Neural crest cell (in vitro differentiated cells): Measurements from ENCODE around the gene FETUB. TPM values are rescaled to one million over a fixed set of nuclear protein-coding genes. Genes with fewer than 3 reads are reported as not detected.

Source experiments
- DNase-seq: peaks from one replicate; pipeline ENCODE4 v3.0.0; 2021; ENCODE audit warnings: low read depth, mixed read lengths, low spot score
- H3K27ac Mint-ChIP-seq: one replicate; pipeline ENCODE4 v1.8.0; 2021; ENCODE audit warnings: mild to moderate bottlenecking, mixed read lengths; ENCODE audit not compliant: unreplicated experiment
- H3K27me3 Mint-ChIP-seq: 2 replicates; pipeline ENCODE4 v1.8.0; 2021; ENCODE audit warnings: low read depth, mild to moderate bottlenecking, mixed read lengths
- H3K36me3 Mint-ChIP-seq: 2 replicates; pipeline ENCODE4 v1.8.0; 2021; ENCODE audit warnings: low read depth, mild to moderate bottlenecking, mixed read lengths
- H3K4me1 Mint-ChIP-seq: 2 replicates; pipeline ENCODE4 v1.8.0; 2021; ENCODE audit warnings: mixed read lengths
- H3K4me3 Mint-ChIP-seq: one replicate; pipeline ENCODE4 v1.8.0; 2021; ENCODE audit warnings: mild to moderate bottlenecking, mixed read lengths
- H3K9me3 Mint-ChIP-seq: 2 replicates; pipeline ENCODE4 v1.8.0; 2021; ENCODE audit warnings: mixed read lengths
- total RNA-seq: library from RNA; stranded (reverse); gene quantifications from 2 replicates; pipeline ENCODE4 v1.2.1, GENCODE V29; 2021
- TF ChIP-seq, protein P1 (sequence below): fragments of 200-600 bp; sonication (generic); conservative IDR thresholded peaks from 2 replicates; pipeline ENCODE4 v1.5.0; 2021; ENCODE audit warnings: antibody characterized with exemption, mild to moderate bottlenecking

The FETUB gene
- total RNA-seq, 1 donor from 2014 or later, result not detected

DNA sequence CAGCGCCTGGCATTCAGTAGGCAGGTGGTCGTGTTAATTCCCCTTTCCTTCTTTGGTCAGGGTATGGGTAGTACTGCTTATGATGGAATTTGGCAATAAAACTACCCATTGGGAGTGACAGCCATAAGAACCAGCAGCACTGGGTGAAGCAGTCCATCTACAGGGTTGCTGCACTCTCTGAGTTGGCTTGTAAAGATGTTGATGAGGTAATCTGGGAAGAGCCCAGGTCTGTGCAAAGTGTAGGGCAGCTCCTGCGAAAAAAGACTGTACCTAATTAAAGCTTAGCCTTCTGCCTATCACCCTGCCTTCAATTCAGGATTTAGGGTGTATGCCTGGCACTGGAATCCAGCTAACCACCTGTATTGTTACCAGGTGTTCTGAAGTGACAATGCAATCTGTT lies 4.7 kb upstream of the FETUB start:
- TF ChIP-seq, protein P1, sequence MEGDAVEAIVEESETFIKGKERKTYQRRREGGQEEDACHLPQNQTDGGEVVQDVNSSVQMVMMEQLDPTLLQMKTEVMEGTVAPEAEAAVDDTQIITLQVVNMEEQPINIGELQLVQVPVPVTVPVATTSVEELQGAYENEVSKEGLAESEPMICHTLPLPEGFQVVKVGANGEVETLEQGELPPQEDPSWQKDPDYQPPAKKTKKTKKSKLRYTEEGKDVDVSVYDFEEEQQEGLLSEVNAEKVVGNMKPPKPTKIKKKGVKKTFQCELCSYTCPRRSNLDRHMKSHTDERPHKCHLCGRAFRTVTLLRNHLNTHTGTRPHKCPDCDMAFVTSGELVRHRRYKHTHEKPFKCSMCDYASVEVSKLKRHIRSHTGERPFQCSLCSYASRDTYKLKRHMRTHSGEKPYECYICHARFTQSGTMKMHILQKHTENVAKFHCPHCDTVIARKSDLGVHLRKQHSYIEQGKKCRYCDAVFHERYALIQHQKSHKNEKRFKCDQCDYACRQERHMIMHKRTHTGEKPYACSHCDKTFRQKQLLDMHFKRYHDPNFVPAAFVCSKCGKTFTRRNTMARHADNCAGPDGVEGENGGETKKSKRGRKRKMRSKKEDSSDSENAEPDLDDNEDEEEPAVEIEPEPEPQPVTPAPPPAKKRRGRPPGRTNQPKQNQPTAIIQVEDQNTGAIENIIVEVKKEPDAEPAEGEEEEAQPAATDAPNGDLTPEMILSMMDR, result no peak
- Mint-ChIP-seq H3K4me3 (no peak overlapping the region), H3K27me3 (peaks cover 15% of the 10 kb centered on the region), H3K36me3 (no peaks in the 10 kb centered on the region), H3K4me1 (peaks cover 6% of the 10 kb centered on the region), H3K9me3 (no peaks in the 10 kb centered on the region), H3K27ac (no peak overlapping the region)
- DNase-seq, result no peak

DNA sequence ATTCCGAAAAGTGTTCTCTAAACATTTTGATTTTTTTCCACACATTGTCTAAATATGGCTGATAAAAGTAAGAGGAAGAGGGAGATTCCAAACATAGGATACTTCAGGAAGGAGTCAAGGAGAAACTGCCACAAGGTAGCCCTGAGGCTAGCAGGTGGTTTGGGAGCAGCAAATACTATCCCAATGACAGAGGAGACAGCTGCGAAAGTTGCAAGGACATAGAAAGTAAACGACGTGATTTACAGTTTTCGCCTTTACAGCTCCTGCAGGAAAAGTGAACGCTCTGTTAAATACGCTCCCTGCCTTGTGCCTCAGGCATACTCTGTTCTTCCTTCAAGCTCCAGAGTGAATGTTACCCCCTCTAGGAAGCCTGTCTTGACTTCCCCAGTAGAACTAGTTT lies 3.7 kb upstream of the FETUB start:
- TF ChIP-seq, protein P1, result no peak
- Mint-ChIP-seq H3K4me3 (no peak overlapping the region), H3K27me3 (peaks cover 13% of the 10 kb centered on the region), H3K36me3 (no peaks in the 10 kb centered on the region), H3K4me1 (peaks cover 8% of the 10 kb centered on the region), H3K27ac (no peak overlapping the region), H3K9me3 (no peaks in the 10 kb centered on the region)
- no peak for DNase-seq

DNA sequence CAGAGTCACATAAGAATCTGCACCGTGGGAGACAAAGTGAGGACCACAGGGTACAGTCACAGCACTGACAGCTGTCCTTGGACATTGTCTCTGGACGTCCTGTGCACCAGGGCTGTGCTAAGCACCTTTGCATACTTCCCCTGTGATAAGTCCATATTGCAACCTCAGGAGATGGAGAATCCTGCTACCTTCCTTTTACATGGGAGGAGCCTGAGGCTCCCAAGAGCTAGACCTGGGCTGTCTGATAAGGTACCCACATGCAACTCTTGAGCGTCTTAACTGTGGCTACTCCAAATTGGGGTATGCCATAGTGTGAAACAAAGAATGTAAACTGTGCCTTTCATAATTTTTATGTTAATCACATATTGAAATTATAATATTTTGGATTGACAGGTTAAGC lies 2.5 kb upstream of the FETUB start:
- Mint-ChIP-seq H3K27me3 (peaks cover 13% of the 10 kb centered on the region), H3K9me3 (no peaks in the 10 kb centered on the region), H3K27ac (no peak overlapping the region), H3K4me3 (no peak overlapping the region), H3K4me1 (peaks cover 8% of the 10 kb centered on the region), H3K36me3 (no peaks in the 10 kb centered on the region)
- TF ChIP-seq, protein P1, result no peak
- DNase-seq, result no peak

DNA sequence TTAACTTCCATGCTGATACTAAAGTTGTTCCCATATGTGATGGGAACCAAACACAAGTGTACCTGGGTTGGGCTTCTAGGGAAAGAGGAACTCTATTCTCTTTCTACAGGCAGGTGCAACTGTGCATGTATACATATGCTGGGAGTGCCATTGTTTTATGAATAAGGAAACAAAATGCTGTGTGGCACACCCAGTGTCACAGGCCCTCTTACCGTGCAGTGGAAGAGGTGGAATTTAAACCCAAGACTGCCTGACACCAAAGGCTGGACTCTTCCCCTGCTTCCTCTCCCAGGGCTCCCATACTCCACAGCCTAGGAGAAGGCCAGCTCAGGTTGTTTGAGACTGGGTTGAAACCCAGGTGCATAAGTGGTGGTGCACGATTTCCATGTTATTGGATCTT lies 1.9 kb upstream of the FETUB start:
- Mint-ChIP-seq H3K9me3 (no peaks in the 10 kb centered on the region), H3K27ac (no peak overlapping the region), H3K4me1 (peaks cover 8% of the 10 kb centered on the region), H3K36me3 (no peaks in the 10 kb centered on the region), H3K27me3 (peaks cover 15% of the 10 kb centered on the region), H3K4me3 (no peak overlapping the region)
- DNase-seq, result no peak
- TF ChIP-seq, protein P1, result no peak

DNA sequence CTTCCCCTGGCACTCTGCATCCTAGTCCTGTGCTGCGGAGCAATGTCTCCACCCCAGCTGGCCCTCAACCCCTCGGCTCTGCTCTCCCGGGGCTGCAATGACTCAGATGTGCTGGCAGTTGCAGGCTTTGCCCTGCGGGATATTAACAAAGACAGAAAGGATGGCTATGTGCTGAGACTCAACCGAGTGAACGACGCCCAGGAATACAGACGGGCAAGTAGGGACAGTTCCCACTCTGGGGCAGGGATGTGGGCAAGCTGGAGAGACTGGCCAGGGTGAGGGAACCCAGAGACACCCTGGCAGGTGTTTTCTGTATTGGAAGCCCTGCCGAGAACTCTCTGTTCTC lies 247 bp downstream of the FETUB start:
- H3K4me3 Mint-ChIP-seq, result no peak overlapping the region
- no peaks in the 10 kb centered on the region for H3K36me3 Mint-ChIP-seq
- H3K27ac Mint-ChIP-seq, result peak overlapping the region; percentile 1
- peaks cover 8% of the 10 kb centered on the region for H3K4me1 Mint-ChIP-seq
- no peaks in the 10 kb centered on the region for H3K9me3 Mint-ChIP-seq
- TF ChIP-seq, protein P1, result no peak
- H3K27me3 Mint-ChIP-seq, result peaks cover 15% of the 10 kb centered on the region
- DNase-seq, result peak; percentile 6

DNA sequence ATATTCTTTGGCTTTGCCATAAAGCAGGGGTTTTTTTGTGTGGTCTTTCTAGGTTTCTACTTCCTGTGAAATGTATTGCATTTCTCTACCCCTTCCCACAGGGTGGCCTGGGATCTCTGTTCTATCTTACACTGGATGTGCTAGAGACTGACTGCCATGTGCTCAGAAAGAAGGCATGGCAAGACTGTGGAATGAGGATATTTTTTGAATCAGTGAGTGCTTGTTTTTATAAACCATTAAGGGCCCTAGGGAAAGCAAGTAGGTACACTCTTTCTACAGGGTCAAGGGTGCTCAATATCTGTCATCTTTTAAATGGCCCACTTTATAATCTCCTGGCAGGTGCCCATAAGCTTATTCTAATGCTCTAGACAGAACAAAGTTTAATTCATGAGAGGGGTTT lies 730 bp downstream of the FETUB start:
- DNase-seq, result no peak
- Mint-ChIP-seq H3K27ac (no peak overlapping the region), H3K4me1 (peaks cover 8% of the 10 kb centered on the region), H3K36me3 (no peaks in the 10 kb centered on the region), H3K4me3 (no peak overlapping the region), H3K27me3 (peaks cover 15% of the 10 kb centered on the region), H3K9me3 (no peaks in the 10 kb centered on the region)
- TF ChIP-seq, protein P1, result no peak
